ENCODE measurements around the gene ENPP1. TPM values are rescaled to one million over a fixed set of nuclear protein-coding genes. Genes with fewer than 3 reads are reported as not detected.

ENPP1 gene
- total and polyA plus RNA-seq, 9 of the 15 experiments (the other 6 are each of a cell fraction or from before 2014, with no cell fraction given): 0.03 to 0.56 (median 0.14) TPM

DNA sequence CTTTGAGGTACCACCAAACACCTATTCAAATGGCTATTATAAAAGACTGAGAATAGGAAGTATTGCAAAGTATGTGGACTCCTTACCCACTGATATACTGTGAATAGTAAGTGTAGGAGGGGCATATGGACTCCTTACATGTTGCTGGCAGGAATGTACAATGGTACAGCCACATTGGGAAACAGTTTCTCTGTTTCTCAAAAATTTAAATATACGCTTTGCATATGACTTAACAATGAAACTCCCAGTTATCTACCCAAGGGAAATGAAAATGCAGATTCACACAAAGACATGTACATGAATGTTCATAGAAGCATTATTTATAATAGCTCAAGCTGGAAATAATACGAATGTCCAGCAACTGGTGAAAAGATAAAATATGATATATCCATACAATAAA is 5.5 kb upstream of the ENPP1 start (continued):
- TF ChIP-seq, protein P1, sequence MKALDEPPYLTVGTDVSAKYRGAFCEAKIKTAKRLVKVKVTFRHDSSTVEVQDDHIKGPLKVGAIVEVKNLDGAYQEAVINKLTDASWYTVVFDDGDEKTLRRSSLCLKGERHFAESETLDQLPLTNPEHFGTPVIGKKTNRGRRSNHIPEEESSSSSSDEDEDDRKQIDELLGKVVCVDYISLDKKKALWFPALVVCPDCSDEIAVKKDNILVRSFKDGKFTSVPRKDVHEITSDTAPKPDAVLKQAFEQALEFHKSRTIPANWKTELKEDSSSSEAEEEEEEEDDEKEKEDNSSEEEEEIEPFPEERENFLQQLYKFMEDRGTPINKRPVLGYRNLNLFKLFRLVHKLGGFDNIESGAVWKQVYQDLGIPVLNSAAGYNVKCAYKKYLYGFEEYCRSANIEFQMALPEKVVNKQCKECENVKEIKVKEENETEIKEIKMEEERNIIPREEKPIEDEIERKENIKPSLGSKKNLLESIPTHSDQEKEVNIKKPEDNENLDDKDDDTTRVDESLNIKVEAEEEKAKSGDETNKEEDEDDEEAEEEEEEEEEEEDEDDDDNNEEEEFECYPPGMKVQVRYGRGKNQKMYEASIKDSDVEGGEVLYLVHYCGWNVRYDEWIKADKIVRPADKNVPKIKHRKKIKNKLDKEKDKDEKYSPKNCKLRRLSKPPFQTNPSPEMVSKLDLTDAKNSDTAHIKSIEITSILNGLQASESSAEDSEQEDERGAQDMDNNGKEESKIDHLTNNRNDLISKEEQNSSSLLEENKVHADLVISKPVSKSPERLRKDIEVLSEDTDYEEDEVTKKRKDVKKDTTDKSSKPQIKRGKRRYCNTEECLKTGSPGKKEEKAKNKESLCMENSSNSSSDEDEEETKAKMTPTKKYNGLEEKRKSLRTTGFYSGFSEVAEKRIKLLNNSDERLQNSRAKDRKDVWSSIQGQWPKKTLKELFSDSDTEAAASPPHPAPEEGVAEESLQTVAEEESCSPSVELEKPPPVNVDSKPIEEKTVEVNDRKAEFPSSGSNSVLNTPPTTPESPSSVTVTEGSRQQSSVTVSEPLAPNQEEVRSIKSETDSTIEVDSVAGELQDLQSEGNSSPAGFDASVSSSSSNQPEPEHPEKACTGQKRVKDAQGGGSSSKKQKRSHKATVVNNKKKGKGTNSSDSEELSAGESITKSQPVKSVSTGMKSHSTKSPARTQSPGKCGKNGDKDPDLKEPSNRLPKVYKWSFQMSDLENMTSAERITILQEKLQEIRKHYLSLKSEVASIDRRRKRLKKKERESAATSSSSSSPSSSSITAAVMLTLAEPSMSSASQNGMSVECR (CRISPR knock-in tag; IDR thresholded peaks at IDR 0.05): no peak
- no peak for TF ChIP-seq NFIX (CRISPR knock-in tag; IDR thresholded peaks at IDR 0.05; ENCODE audit: low read depth)
- TF ChIP-seq ZNF354B (CRISPR knock-in tag; IDR thresholded peaks at IDR 0.05): no peak
- no peak for TF ChIP-seq RAD51 (IDR thresholded peaks at IDR 0.05; ENCODE audit: borderline replicate concordance, low read depth)
- TF ChIP-seq NFYB (IDR thresholded peaks at IDR 0.05; ENCODE audit: extremely low read depth, insufficient read length): no peak

DNA sequence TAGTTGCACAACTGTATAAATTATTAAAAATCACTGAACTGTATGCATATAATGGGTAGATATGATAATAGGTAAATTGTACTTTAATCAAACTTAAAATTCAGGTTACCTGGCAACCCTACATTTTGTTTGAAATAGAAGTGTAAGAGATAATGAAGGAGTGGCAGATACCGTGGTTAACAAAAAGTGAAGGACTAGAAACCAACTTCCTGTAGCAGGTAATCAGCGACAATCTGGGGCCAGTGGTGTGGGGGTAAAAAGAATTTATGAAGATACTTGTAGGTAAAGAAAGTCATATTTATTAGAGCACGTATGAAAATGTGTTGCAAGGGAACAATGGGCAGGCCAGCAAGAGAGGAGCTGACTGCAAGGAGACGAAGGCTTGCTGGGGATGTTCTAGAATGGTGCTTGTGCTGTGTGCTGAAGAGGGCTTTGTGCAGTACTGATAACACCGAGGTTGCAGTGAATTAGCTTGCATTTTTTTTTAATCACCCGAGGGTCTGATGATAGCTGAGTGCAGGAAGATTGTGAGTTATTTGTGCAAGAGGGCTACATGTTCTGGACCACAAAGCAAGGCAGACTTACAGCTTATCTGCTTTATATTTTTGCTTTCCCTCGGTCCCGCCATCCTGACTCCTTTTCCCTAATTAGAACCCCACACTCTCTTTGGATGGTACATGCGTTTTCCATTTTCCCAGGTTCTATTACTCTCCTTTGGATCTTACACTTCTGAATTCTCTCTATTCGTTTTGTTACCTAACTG is 4.6 kb upstream of the ENPP1 start:
- no peak for ATAC-seq
- H3K9ac ChIP-seq (ENCODE audit: insufficient read depth in 1 of 2, low read depth in 2 of 2, low read length in 2 of 2): no peak overlapping the region
- H3K9me3 ChIP-seq (replicated peaks; ENCODE audit: control insufficient read depth, insufficient read depth, low read depth, low read length): no peaks in the 10 kb centered on the region
- no peak overlapping the region for H3K4me3 ChIP-seq
- H3K27me3 ChIP-seq (ENCODE audit: control insufficient read depth in 2 of 2, insufficient read depth in 2 of 2, low read length in 2 of 2): peaks cover 10 to 14% of the 10 kb centered on the region in 2 experiments; a peak in 3 of 5 replicates
- H3K4me2 ChIP-seq (ENCODE audit: insufficient read depth, low read length): no peak overlapping the region
- no peaks in the 10 kb centered on the region for H3K9me1 ChIP-seq (ENCODE audit: control insufficient read depth, insufficient read depth, low read length)
- BruUV-seq (replicated peaks): no TSS peak
- ChIA-PET CTCF (ENCODE audit: low intra/inter-chr PET ratio) (no interaction called here), POLR2A (interaction anchor here (1.1 kb wide), 1 partner anchor 11 kb away, joined by 5 read pairs; no protein-coding TSS in a partner anchor)
- H4K20me1 ChIP-seq (replicated peaks; ENCODE audit: control insufficient read depth, insufficient read depth, low read length): no peaks in the 10 kb centered on the region
- no peak overlapping the region for H2AFZ ChIP-seq (ENCODE audit: low read depth, low read length)
- no peaks in the 10 kb centered on the region for H3K79me2 ChIP-seq (ENCODE audit: control insufficient read depth, insufficient read depth, low read length)
- peaks cover 3 to 6% of the 10 kb centered on the region in 2 experiments; a peak in 3 of 5 replicates for H3K4me1 ChIP-seq (replicated peaks in 1 of 2; ENCODE audit: control insufficient read depth in 2 of 2, insufficient read depth in 2 of 2, low read length in 2 of 2)
- FAIRE-seq: no peak
- in situ Hi-C loops (cut with MboI): no loop called here
- no peak for DNase-seq (ENCODE audit: extremely low read depth in 1 of 4, low spot score in 3 of 4)
- intact Hi-C loops (cut with micrococcal nuclease): no loop called here
- H3K27ac ChIP-seq (ENCODE audit: extremely low read depth, low read depth, low read length): no peak overlapping the region
- no peaks in the 10 kb centered on the region for H3K36me3 ChIP-seq (ENCODE audit: control insufficient read depth, insufficient read depth, low read length)
- WGBS (ENCODE audit: insufficient coverage, low coverage, missing lambda C conversion rate): 1% methylated on average over 10 of the region's 10 CpGs
- TF ChIP-seq HEY1 (CRISPR knock-in tag; IDR thresholded peaks at IDR 0.05; ENCODE audit: borderline replicate concordance): no peak
- TF ChIP-seq XRCC4 (IDR thresholded peaks at IDR 0.05; ENCODE audit: extremely low read depth, insufficient read depth, insufficient read length): no peak
- no peak for TF ChIP-seq CBFB (CRISPR knock-in tag; IDR thresholded peaks at IDR 0.05)
- no peak for TF ChIP-seq NFIC (IDR thresholded peaks at IDR 0.05)
- no peak for TF ChIP-seq SRSF3 (IDR thresholded peaks at IDR 0.05; ENCODE audit: insufficient read depth, low read length)
- TF ChIP-seq, protein P2, sequence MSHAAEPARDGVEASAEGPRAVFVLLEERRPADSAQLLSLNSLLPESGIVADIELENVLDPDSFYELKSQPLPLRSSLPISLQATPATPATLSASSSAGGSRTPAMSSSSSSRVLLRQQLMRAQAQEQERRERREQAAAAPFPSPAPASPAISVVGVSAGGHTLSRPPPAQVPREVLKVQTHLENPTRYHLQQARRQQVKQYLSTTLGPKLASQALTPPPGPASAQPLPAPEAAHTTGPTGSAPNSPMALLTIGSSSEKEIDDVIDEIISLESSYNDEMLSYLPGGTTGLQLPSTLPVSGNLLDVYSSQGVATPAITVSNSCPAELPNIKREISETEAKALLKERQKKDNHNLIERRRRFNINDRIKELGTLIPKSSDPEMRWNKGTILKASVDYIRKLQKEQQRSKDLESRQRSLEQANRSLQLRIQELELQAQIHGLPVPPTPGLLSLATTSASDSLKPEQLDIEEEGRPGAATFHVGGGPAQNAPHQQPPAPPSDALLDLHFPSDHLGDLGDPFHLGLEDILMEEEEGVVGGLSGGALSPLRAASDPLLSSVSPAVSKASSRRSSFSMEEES (CRISPR knock-in tag; IDR thresholded peaks at IDR 0.05): no peak
- no peak for TF ChIP-seq ZKSCAN3 (CRISPR knock-in tag; IDR thresholded peaks at IDR 0.05)
- TF ChIP-seq SMAD3 (CRISPR knock-in tag; conservative IDR thresholded peaks at IDR 0.05): no peak

Measured in K562 (cell line).